Uterus (tissue), 2 donors: ENCODE measurements around the gene GJA4.

Experiments
- CTCF ChIP-seq, 4 experiments: fragments of 200-600 bp in 2 of 4; fragments of 450-650 bp in 2 of 4; sonication (generic) in 2 of 4; IDR thresholded peaks; one replicate each; pipeline ENCODE4 v1.5.1; 2016 to 2019; ENCODE audit warnings: antibody characterized with exemption in 4 of 4, mild to moderate bottlenecking in 2 of 4, moderate library complexity in 1 of 4
- POLR2A ChIP-seq, 2 donors: fragments of 450-650 bp; IDR thresholded peaks; one replicate each; pipeline ENCODE4 v1.6.1; 2016; ENCODE audit warnings: antibody characterized with exemption in 2 of 2, mild to moderate bottlenecking in 1 of 2, moderate library complexity in 1 of 2

- TF ChIP-seq POLR2A (IDR thresholded peaks at IDR 0.05) (no peak), CTCF (IDR thresholded peaks at IDR 0.05) (no peak)
Measured at GRCh38 chr1:34750610-34751009, 42.2 kb upstream of the GJA4 start.
